Neural cell (in vitro differentiated cells): ENCODE data around the gene DGKI. TPM values are rescaled to one million over a fixed set of nuclear protein-coding genes. Genes with fewer than 3 reads are reported as not detected.
"Not testable (repeated sequence)": the region's sequence is repeated elsewhere in the genome, so short reads cannot be mapped to it uniquely, and the experiment has no call there.

Experiments used
- H2AFZ ChIP-seq: fragments of 200-600, 300-800 bp; sonication (generic), shearing (Covaris generic); 2 replicates; pipeline ENCODE4 v1.6.0; 2014; ENCODE audit warnings: low read depth, mild to moderate bottlenecking, antibody characterized with exemption, low read length, moderate library complexity
- H3F3A ChIP-seq: fragments of 200-600 bp; shearing (Covaris generic); 2 replicates; pipeline ENCODE4 v1.6.1; 2016; ENCODE audit warnings: mild to moderate bottlenecking, moderate library complexity, mixed read lengths, antibody characterized with exemption, low read length; ENCODE audit not compliant: insufficient read depth, poor library complexity, severe bottlenecking
- H3K27ac ChIP-seq: fragments of 200-600, 300-800 bp; sonication (generic), shearing (Covaris generic); 2 replicates; pipeline ENCODE4 v1.5.1; 2014; ENCODE audit warnings: mild to moderate bottlenecking, low read length, moderate library complexity
- H3K27me3 ChIP-seq: fragments of 300-800, 200-600 bp; sonication (generic), shearing (Covaris generic); 2 replicates; pipeline ENCODE4 v1.6.0; 2014; ENCODE audit warnings: mild to moderate bottlenecking, low read depth, low read length, moderate library complexity; ENCODE audit not compliant: insufficient read depth
- H3K36me3 ChIP-seq: fragments of 300-800, 200-600 bp; sonication (generic), shearing (Covaris generic); 2 replicates; pipeline ENCODE4 v1.5.1; 2014; ENCODE audit warnings: mild to moderate bottlenecking, antibody characterized with exemption, low read length, moderate library complexity; ENCODE audit not compliant: insufficient read depth
- H3K4me2 ChIP-seq: fragments of 300-800, 200-600 bp; sonication (generic), shearing (Covaris generic); 2 replicates; pipeline ENCODE4 v1.6.0; 2014; ENCODE audit warnings: mild to moderate bottlenecking, low read length
- H3K4me3 ChIP-seq: fragments of 300-800, 200-600 bp; sonication (generic), shearing (Covaris generic); 2 replicates; pipeline ENCODE4 v1.5.1; 2014; ENCODE audit warnings: mild to moderate bottlenecking, low read length, moderate library complexity
- H3K79me2 ChIP-seq: fragments of 200-600 bp; shearing (Covaris generic); replicated peaks from 2 replicates; pipeline ENCODE4 v1.6.0; 2014; ENCODE audit warnings: mild to moderate bottlenecking, low read length, moderate library complexity; ENCODE audit not compliant: insufficient read depth
- H3K9ac ChIP-seq: fragments of 300-800, 200-600 bp; sonication (generic), shearing (Covaris generic); 2 replicates; pipeline ENCODE4 v1.6.1; 2016; ENCODE audit warnings: mild to moderate bottlenecking, low read length, mixed read lengths
- H3K9me2 ChIP-seq: fragments of 200-600 bp; shearing (Covaris generic); 2 replicates; pipeline ENCODE4 v1.6.1; 2016; ENCODE audit warnings: mild to moderate bottlenecking, low read length, mixed read lengths; ENCODE audit not compliant: insufficient read depth
- H3K9me3 ChIP-seq: fragments of 200-600, 300-800 bp; sonication (generic), shearing (Covaris generic); 2 replicates; pipeline ENCODE4 v1.6.1; 2016; ENCODE audit warnings: mild to moderate bottlenecking, mixed run types, low read length, moderate library complexity, mixed read lengths
- H4K20me1 ChIP-seq: fragments of 200-600 bp; shearing (Covaris generic); 2 replicates; pipeline ENCODE4 v1.6.1; 2016; ENCODE audit warnings: mild to moderate bottlenecking, mixed run types; ENCODE audit not compliant: insufficient read depth
- CTCF ChIP-seq: fragments of 450-650 bp; IDR thresholded peaks from 2 replicates; pipeline ENCODE4 v1.5.1; 2014; ENCODE audit warnings: antibody characterized with exemption, mild to moderate bottlenecking, moderate library complexity; ENCODE audit not compliant: poor library complexity, severe bottlenecking
- EP300 ChIP-seq: fragments of 450-650 bp; conservative IDR thresholded peaks from 2 replicates; pipeline ENCODE4 v1.6.1; 2014; ENCODE audit warnings: antibody characterized with exemption, mild to moderate bottlenecking, moderate library complexity; ENCODE audit not compliant: poor library complexity, severe bottlenecking
- EZH2 ChIP-seq: fragments of 200-600, 300-800 bp; shearing (Covaris generic), sonication (generic); IDR thresholded peaks from 2 replicates; pipeline ENCODE4 v1.6.1; 2014; ENCODE audit warnings: antibody characterized with exemption, low read length, borderline replicate concordance, mild to moderate bottlenecking; ENCODE audit not compliant: insufficient read depth, poor library complexity, severe bottlenecking
- MXI1 ChIP-seq: fragments of 450-650 bp; conservative IDR thresholded peaks from 2 replicates; pipeline ENCODE4 v1.6.1; 2014; ENCODE audit warnings: antibody characterized with exemption, mild to moderate bottlenecking; ENCODE audit not compliant: poor library complexity, severe bottlenecking
- POLR2AphosphoS5 ChIP-seq: IDR thresholded peaks from 2 replicates; pipeline ENCODE4 v1.6.1; 2012
- RAD21 ChIP-seq: fragments of 450-650 bp; conservative IDR thresholded peaks from 2 replicates; pipeline ENCODE4 v1.6.1; 2014; ENCODE audit warnings: antibody characterized with exemption, mild to moderate bottlenecking, moderate library complexity
- REST ChIP-seq: IDR thresholded peaks from 2 replicates; pipeline ENCODE4 v1.6.1; 2012; ENCODE audit warnings: borderline replicate concordance
- SMC3 ChIP-seq: fragments of 450-650 bp; conservative IDR thresholded peaks from 2 replicates; pipeline ENCODE4 v1.6.1; 2014; ENCODE audit warnings: antibody characterized with exemption, mild to moderate bottlenecking, moderate library complexity; ENCODE audit not compliant: poor library complexity
- TAF1 ChIP-seq: IDR thresholded peaks from 2 replicates; pipeline ENCODE4 v1.6.1; 2012; ENCODE audit warnings: low read depth
- polyA plus RNA-seq: library from polyadenylated mRNA; depleted of rRNA; stranded (reverse); fragments of >200 nt; gene quantifications from 2 replicates; pipeline ENCODE4 v1.2.3, GENCODE V29; 2014

Gene DGKI
- polyA plus RNA-seq, 1 donor from 2014 or later = 15.8 TPM

- no peak overlapping the region for H3K4me2 ChIP-seq
- H3K9me2 ChIP-seq = no peaks in the 10 kb centered on the region
- no peak overlapping the region for H3K4me3 ChIP-seq
- no peak overlapping the region for H2AFZ ChIP-seq
- TF ChIP-seq TAF1 = no peak
- TF ChIP-seq CTCF = no peak
- no peak for TF ChIP-seq EZH2
- no peak for TF ChIP-seq SMC3
- no peak for TF ChIP-seq REST
- TF ChIP-seq RAD21 = no peak
- TF ChIP-seq POLR2AphosphoS5 = no peak
- no peak for TF ChIP-seq EP300
- TF ChIP-seq MXI1 = no peak
- H3K79me2 ChIP-seq = peaks cover 13% of the 10 kb centered on the region
- no peaks in the 10 kb centered on the region for H3K36me3 ChIP-seq
- H3K9ac ChIP-seq = no peak overlapping the region
- H3K9me3 ChIP-seq = no peaks in the 10 kb centered on the region
- H3F3A ChIP-seq = no peaks in the 10 kb centered on the region
- H3K27ac ChIP-seq = peak overlapping the region; percentile 57
- H4K20me1 ChIP-seq = no peaks in the 10 kb centered on the region
- H3K27me3 ChIP-seq = no peaks in the 10 kb centered on the region
These were observed 11.2 kb downstream of the DGKI start for GRCh38 chr7:137835486-137836112.

- Histone ChIP-seq H3K79me2 (peaks cover 17% of the 10 kb centered on the region), H3K4me3 (no peak overlapping the region), H3F3A (no peaks in the 10 kb centered on the region), H3K9me2 (no peaks in the 10 kb centered on the region), H4K20me1 (no peaks in the 10 kb centered on the region), H3K9ac (no peak overlapping the region), H3K27ac (peak overlapping the region; percentile 57), H3K36me3 (no peaks in the 10 kb centered on the region), H3K27me3 (no peaks in the 10 kb centered on the region), H2AFZ (no peak overlapping the region), H3K9me3 (no peaks in the 10 kb centered on the region), H3K4me2 (no peak overlapping the region)
- TF ChIP-seq SMC3 (no peak), RAD21 (no peak), POLR2AphosphoS5 (no peak), EZH2 (no peak), MXI1 (no peak)
These were observed 12.2 kb downstream of the DGKI start for GRCh38 chr7:137834552-137834951.

- H3K9me3 ChIP-seq, H3K9ac ChIP-seq, H3K9me2 ChIP-seq, H3K27me3 ChIP-seq, H3K4me3 ChIP-seq, H3K4me2 ChIP-seq, H3K36me3 ChIP-seq, H3F3A ChIP-seq, H2AFZ ChIP-seq, H3K27ac ChIP-seq, H4K20me1 ChIP-seq: not testable (repeated sequence)
- peaks cover 17% of the 10 kb centered on the region for H3K79me2 ChIP-seq
These were observed 13.8 kb downstream of the DGKI start for GRCh38 chr7:137832990-137833389.
